HG03439 (cell line): ENCODE measurements around the gene SLC25A34.

Experiments
- ATAC-seq: cut with Tn5 transposase; IDR thresholded peaks from one replicate; pipeline ENCODE4 v1.9.1; 2021; ENCODE audit warnings: mild to moderate bottlenecking, moderate library complexity; ENCODE audit not compliant: unreplicated experiment

The SLC25A34 gene

GRCh38 chr1:15749399-15750291, 13.6 kb downstream of the SLC25A34 start:
- ATAC-seq, result no peak

- no peak for ATAC-seq
Observed at GRCh38 chr1:15750924-15751323, 14.9 kb downstream of the SLC25A34 start.

DNA sequence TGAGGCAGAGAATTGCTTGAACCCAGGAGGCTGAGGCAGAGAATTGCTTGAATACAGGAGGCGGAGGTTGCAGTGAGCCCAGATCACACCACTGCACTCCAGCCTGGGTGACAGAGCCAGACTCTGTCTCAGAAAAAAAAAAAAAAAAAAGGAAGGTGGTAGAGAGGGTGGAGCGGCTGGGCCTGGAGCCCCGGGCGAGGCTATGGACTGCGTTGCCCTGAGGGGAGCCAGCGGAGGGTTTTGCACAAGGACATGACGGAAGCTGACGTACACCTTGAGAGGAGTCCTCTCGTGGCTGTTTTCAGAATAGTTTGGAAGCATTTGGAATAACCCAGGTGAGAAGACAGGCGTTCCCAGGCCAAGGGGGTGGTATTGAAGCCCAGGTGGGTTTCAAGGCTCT, 15.7 kb downstream of the SLC25A34 start:
- no peak for ATAC-seq

GRCh38 chr1:15753776-15754175, 17.7 kb downstream of the SLC25A34 start:
- no peak for ATAC-seq

DNA sequence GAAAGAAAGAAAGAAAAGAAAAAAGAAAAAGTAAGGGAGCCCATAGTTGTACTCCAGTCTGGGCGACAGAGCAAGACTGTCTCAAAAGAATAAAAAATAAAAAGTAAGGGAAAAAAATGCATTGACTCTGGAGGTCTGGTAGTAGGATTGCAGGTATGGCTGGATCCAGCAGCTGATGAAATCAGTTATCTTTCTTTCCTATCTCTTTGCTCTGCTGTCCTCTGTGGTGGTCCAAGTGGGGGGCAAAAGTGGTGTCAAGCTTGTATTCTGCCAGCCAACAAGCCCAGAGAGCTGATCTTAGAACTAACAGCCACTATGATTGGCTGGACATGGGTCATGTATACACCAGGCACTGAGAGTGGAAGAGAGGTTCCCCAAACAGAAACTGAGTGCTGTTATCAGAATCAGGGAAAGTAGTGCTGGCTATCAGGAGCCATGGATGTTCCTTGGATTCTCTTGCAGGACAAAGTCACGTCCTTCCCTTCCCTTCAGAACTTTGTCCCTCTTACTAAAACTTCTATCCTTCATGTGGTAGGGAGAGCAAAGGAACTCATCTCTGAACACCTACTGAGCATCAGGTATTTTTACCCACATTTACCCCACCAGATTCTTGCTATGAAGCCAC, 19.1 kb downstream of the SLC25A34 start:
- ATAC-seq, result no peak

DNA sequence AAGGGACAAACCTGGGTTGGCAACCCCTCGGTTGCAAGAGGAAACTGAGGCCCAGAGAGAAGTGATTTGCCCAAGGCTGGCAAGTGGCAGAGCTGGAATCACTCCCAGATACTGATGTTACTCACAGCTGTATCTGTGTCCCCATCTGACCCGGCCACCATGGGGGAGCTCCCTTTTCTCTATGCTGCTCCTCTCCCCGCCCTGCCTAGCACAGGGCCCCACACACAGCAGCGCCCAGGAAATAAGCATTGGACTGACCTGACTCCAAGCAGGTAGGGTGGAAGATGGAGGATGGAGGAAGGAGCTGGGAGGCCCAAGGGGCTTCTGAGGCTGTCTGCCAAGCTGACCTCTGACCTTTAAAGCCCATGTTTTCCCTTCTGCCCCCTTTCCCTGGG, 19.6 kb downstream of the SLC25A34 start:
- no peak for ATAC-seq

DNA sequence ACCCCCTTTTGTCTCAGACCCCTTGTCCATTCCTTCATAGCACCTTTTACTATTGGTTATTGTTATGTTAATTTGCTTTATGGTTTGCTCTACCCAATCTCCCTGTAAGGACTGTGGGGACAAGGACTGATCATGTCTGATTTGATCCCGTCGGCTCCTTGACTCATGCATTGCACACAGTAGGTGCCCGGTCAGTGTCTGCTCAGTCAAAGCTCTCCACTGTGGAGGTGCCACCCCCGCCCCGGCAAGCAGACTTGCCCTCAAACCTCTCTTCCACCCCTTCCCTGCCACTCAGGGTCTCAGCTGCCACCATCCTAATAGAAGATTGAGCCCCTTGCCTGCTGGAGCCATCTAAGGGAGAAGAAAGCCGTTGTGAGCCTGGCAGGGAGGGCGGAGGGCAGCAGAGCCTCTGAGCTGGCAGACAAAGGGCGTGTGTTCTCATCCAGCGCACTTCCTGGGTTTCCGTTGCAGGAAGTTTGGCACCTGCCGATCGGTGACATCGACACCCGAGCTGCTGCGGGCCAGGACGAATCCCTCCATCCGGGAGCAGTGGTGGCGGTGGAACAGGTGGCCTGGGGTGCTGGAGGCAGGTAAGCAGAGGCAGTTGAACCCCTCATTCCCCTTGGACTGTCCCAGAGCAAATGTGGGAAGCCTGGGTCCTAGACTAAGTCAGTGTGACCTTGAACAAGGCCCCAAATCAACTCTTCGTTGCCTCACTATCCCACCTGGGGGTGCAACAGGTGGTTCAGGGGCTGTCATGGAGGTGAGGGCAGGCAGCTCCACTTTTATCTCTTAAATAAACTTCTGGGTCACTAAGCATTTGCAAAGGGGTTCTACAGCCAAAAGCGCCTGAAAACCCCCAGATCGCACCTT, 20.3 kb downstream of the SLC25A34 start:
- no peak for ATAC-seq

DNA sequence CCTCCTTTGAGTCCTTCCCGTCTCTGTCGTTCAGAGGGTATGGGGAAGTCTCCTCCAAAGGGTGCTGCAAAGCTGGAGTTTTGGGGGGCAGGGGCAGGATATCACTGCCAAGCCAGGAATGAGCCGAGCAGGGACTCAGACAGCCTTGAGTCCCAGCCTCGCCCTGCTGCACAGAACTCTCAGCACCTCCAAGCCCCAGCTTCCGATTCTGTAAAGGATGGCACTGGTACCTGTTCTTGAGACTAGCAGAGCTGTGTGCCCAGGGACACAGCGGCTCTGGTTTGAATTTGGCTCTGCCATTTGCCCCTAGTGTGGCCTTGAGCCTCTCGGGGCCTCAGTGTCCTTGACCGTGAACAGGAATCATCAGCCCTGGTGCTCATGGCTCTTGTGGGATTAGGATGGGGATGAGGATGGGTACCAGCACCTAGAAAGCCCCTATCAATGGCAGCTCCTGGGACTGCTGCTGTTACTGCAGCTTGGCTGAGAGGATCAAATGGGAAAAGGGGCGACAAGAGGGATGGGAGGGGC, 21.0 kb downstream of the SLC25A34 start:
- ATAC-seq, result no peak

DNA sequence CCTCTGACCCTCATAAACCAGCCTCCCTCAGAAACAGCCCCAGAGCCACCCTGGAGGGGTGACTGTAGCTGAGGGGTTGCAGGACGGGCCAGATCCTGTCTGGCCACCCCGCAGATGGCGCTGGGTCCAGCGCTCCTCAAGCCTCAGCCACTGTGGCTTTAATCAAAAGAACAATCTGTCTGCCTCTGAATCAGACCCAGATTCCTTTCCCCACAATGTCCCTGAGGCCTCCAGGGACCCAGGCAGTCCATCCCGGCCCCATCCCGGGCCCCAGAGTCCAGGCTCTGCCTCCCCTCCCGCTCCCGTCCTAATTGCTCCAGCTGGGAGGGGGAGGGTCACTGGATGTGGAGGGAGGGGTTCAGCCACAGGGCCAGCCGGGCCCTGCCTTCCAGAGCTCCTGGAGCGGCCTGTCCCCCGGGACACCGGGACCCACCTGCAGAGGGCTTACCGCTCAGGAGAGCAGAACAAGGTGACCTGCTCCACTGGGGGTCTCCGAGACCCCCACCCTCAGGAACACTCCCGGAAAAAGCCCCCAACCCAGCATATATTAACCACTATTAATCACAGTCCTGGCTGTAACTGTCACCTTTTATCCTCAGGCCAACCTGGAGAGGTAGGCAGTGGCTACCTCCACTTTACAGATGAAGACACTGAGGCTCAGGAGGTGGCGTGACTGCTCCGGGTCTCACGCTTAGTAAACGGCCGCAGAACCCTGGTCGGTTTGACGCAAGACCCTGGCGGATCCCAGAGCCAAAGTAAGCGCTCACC, 21.7 kb downstream of the SLC25A34 start:
- ATAC-seq, result no peak

- ATAC-seq, result no peak
Observed at GRCh38 chr1:15758343-15758931, 22.4 kb downstream of the SLC25A34 start, which contains the start of gene FBLIM1. Gene FBLIM1 (plus strand): TSS chr1:15758795. CDS start chr1:15764984, 6,189 bp downstream.

GRCh38 chr1:15758953-15759661, 23.0 kb downstream of the SLC25A34 start:
- ATAC-seq, result no peak

GRCh38 chr1:15760520-15761211, 24.6 kb downstream of the SLC25A34 start:
- no peak for ATAC-seq

DNA sequence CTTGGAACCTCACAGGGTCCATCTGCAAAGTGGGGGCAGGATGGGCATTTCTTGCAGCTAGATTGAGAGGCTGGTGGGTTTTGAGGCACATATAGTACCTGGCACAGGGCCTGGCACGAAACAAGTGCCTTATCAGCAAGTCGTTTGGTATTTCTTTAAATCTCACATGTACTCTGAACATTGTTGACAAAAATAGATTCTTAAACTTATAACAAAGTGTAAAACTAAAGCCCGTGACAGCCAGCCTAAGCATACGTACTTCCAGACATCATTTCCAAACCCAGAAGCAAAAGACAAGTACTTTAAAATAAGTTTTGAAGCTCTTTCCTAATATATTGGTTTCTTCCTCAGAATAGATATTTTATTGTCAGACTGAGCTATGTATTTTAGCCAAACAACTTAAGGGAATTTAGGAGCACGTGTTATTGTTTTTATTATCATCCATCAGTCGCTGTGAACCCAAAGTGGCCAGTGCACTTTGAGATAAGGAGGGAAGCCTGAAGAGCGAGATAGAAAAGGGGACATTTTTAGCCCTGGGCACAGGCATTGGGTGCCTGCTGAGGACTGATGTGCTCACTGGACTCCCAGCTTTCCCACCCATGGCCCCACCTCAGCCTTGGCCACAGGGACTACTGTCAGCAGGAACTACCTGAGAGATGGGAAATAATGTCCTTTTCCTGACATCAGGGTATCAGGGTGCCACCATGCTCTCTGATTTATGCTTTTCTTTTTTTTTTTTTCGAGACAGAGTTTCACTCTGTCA, 25.5 kb downstream of the SLC25A34 start:
- ATAC-seq, result no peak

DNA sequence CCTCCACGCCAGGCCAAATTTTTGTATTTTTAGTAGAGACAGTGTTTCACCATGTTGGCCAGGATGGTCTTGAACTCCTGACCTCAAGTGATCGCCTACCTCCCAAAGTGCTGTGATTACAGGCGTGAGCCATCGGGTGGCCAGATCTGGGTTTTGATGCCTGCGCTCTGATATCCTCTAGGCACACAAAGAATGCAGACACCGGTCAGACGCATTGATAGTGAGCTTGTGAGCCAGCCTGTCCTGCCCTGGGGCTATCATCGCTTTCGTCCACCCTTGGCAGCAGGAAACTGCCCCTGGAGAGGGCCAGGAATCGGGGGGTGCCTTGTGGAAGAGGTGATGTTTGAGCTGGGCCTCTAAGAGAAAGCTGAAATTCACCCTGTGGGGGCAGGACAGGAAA, 26.5 kb downstream of the SLC25A34 start:
- no peak for ATAC-seq

DNA sequence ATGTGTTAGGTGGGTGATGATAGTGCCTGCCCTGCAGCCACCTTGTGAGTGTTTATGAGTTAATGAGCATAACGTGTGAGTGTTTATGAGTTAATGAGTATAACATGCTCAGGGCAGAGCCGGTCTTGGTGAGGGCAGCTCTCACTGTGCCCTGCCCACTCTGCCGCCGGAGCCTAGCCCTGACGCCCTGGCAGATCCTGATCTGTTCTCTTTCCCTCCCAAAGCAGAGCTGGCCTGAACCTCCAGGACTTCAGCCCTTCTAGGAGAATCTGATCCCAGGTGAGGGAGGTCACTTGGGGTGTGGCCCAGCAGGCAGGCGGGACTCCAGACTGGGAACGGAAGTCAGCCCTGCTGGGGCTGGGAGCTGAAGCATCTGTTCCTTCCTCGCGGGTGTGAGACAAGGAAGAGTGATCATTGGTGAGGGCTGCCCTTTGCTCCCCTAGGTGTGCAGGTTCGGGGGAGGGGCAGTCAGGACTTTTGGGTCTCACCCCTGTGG, 28.3 kb downstream of the SLC25A34 start:
- no peak for ATAC-seq

DNA sequence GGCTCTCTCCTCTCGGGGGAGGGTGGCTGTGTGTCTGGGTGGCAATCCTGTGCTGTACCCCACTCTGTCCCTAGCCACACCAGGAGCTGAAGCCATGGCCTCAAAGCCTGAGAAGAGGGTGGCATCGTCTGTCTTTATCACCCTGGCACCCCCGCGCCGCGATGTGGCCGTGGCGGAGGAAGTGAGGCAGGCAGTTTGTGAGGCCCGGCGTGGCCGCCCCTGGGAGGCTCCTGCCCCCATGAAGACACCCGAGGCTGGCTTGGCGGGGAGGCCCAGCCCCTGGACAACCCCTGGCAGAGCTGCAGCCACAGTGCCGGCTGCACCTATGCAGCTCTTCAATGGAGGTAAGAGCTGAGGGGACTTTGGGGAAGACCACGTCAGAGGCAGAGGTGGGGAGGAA, 28.8 kb downstream of the SLC25A34 start:
- no peak for ATAC-seq

DNA sequence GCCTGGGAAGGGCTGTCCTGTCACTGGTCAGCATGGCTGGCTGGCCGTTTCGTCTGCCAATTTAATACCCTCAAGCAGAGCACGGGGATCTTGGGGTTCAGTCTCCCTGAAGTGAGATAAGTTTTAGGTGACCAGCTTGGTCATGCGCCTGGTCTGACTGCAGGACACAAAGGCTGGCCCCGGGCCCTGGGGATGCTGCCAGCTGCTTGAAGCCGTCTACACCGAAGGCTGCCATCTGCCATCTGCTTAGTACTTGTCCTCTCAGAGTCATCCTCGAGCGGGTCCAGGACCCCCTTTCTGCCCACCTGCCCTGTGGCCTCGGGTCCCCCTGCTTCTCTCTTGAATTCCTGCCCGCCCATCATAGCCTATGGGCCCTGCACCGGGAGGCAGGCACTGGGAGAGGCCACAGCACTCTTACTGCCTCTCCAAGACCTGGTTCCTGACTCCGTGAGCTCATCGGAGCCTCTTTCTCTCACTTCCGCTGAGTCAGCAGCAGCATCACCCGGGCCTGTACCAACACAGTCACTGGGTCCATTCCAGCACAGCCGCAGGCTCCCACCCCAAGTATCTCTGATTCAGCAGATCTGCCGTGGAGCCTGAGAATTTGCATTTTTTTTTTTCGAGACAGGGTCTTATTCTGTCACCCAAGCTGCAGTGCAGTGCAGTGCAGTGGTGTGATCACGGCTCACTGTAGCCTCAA, 29.6 kb downstream of the SLC25A34 start:
- ATAC-seq, result no peak
